SK-N-SH treated with all-trans-retinoic acid at 6 μM for 48 hours (cell line): ENCODE results near the gene FOXN1.

ENCODE experiments used
- ARNTL ChIP-seq: fragments of 450-650 bp; formaldehyde crosslinking; IDR thresholded peaks from 2 replicates; pipeline ENCODE4 v1.5.0; 2020; ENCODE audit warnings: low read depth, mild to moderate bottlenecking, moderate library complexity, borderline replicate concordance
- BACH2 ChIP-seq: fragments of 250-450 bp; sonication (Bioruptor Pico); IDR thresholded peaks from 2 replicates; pipeline ENCODE4 v1.9.0; 2021; ENCODE audit warnings: mild to moderate bottlenecking, borderline replicate concordance
- GLIS3 ChIP-seq: fragments of 250-450 bp; sonication (Bioruptor Pico); IDR thresholded peaks from 2 replicates; pipeline ENCODE4 v1.5.0; 2020; ENCODE audit warnings: mild to moderate bottlenecking, moderate library complexity
- SNAI2 ChIP-seq: fragments of 250-450 bp; sonication (Bioruptor Pico); IDR thresholded peaks from 2 replicates; pipeline ENCODE4 v1.5.0; 2020; ENCODE audit warnings: mild to moderate bottlenecking, moderate library complexity
- ZC3H10 ChIP-seq: fragments of 250-450 bp; sonication (Bioruptor Pico); IDR thresholded peaks from 2 replicates; pipeline ENCODE4 v1.5.1; 2021; ENCODE audit warnings: mild to moderate bottlenecking, moderate library complexity
- TF ChIP-seq, protein P1 (sequence below): fragments of 250-450 bp; sonication (Bioruptor Pico); IDR thresholded peaks from 2 replicates; pipeline ENCODE4 v1.8.0; 2020; ENCODE audit warnings: mild to moderate bottlenecking, moderate library complexity, borderline replicate concordance
- TF ChIP-seq, protein P2 (sequence below): fragments of 250-450 bp; sonication (Bioruptor Pico); IDR thresholded peaks from 2 replicates; pipeline ENCODE4 v1.5.1; 2020; ENCODE audit warnings: low read depth, mild to moderate bottlenecking, moderate library complexity

DNA sequence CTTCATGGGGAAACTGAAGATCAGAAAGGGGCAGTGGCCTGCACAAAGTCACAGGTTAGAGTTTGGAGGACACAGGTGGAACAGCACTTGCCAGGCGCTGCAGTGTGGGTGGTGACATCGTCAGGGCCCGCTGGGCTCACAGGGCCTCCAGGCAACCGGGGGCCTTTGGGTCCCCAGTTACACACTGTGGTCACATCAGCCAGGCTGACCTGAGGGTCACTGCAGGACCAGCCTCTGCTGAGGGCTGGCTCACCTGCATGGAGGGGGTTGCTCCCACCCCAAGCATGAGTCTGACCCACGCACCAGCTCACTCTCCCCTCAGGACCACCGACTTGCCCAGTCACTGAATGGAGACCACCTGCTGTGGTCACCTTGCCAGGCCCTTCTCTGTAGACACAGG, 17.0 kb downstream of the FOXN1 start:
- TF ChIP-seq SNAI2 (CRISPR knock-in tag), result no peak
- TF ChIP-seq ARNTL (CRISPR knock-in tag), result no peak
- TF ChIP-seq, protein P1, sequence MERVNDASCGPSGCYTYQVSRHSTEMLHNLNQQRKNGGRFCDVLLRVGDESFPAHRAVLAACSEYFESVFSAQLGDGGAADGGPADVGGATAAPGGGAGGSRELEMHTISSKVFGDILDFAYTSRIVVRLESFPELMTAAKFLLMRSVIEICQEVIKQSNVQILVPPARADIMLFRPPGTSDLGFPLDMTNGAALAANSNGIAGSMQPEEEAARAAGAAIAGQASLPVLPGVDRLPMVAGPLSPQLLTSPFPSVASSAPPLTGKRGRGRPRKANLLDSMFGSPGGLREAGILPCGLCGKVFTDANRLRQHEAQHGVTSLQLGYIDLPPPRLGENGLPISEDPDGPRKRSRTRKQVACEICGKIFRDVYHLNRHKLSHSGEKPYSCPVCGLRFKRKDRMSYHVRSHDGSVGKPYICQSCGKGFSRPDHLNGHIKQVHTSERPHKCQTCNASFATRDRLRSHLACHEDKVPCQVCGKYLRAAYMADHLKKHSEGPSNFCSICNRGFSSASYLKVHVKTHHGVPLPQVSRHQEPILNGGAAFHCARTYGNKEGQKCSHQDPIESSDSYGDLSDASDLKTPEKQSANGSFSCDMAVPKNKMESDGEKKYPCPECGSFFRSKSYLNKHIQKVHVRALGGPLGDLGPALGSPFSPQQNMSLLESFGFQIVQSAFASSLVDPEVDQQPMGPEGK (CRISPR knock-in tag), result no peak
- TF ChIP-seq, protein P2, sequence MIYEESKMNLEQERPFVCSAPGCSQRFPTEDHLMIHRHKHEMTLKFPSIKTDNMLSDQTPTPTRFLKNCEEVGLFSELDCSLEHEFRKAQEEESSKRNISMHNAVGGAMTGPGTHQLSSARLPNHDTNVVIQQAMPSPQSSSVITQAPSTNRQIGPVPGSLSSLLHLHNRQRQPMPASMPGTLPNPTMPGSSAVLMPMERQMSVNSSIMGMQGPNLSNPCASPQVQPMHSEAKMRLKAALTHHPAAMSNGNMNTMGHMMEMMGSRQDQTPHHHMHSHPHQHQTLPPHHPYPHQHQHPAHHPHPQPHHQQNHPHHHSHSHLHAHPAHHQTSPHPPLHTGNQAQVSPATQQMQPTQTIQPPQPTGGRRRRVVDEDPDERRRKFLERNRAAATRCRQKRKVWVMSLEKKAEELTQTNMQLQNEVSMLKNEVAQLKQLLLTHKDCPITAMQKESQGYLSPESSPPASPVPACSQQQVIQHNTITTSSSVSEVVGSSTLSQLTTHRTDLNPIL, result no peak
- TF ChIP-seq BACH2, result no peak
- TF ChIP-seq GLIS3 (CRISPR knock-in tag), result no peak
- TF ChIP-seq ZC3H10, result no peak
